K562 (cell line): ENCODE data around the gene ZFP64. TPM values are rescaled to one million over a fixed set of nuclear protein-coding genes. Genes with fewer than 3 reads are reported as not detected.
A peak's percentile ranks its signal among the peaks of the same experiment; 100 is the strongest.

Experiments
- ATAC-seq: fragments of 200-7000 bp; cut with Tn5 transposase; 3 replicates; pipeline ENCODE4 v1.9.1; 2020; ENCODE audit warnings: moderate library complexity
- BruUV-seq: library from RNA; stranded (reverse); fragments of 400-500 nt; replicated peaks from 2 replicates; lab custom pipeline; 2021; lab: Mats Ljungman, UMichigan
- CTCF ChIA-PET: fragments of 300-600 bp; formaldehyde crosslinking; extraction: SDS; loops from one replicate; lab custom pipeline; 2021; ENCODE audit warnings: low intra/inter-chr PET ratio; lab: Yijun Ruan, JAX
- POLR2A ChIA-PET: fragments of 300-600, 350-650 bp; sonication (Branson Sonifier 250); formaldehyde crosslinking; extraction: SDS; loops from one replicate; lab custom pipeline; 2021; ENCODE audit warnings: antibody characterized with exemption, inconsistent platforms; lab: Yijun Ruan, JAX
- DNase-seq, 4 experiments: peaks; one replicate each; pipeline versions ENCODE4 v3.0.0 to v3.0.0-alpha.2; 2011 to 2018; ENCODE audit warnings: low spot score in 3 of 4, mixed read lengths in 3 of 4; ENCODE audit errors: extremely low read depth in 1 of 4
- FAIRE-seq: peaks from 2 replicates; lab custom pipeline; 2011; peaks lifted over from hg19 to GRCh38; lab: Jason Lieb, UNC
- H2AFZ ChIP-seq: 2 replicates; pipeline ENCODE4 v1.6.0; 2011; ENCODE audit warnings: low read depth, low read length, control low read depth, inconsistent platforms
- H3K27ac ChIP-seq: fragments of 200-600 bp; 3 replicates; pipeline ENCODE4 v1.8.0; 2011; ENCODE audit warnings: low read depth, mild to moderate bottlenecking, control low read depth, inconsistent platforms, low read length, moderate library complexity, mixed read lengths; ENCODE audit errors: extremely low read depth
- H3K27me3 ChIP-seq, 2 experiments: fragments of 300-600 bp in 1 of 2; 2 replicates in 1 of 2; 3 replicates in 1 of 2; pipeline versions ENCODE4 v1.6.0 to v1.8.0; 2011; ENCODE audit warnings: inconsistent platforms in 2 of 2, low read length in 2 of 2, mild to moderate bottlenecking in 1 of 2, mixed read lengths in 1 of 2, moderate library complexity in 1 of 2; ENCODE audit not compliant: control insufficient read depth in 2 of 2, insufficient read depth in 2 of 2
- H3K36me3 ChIP-seq: fragments of 300-600 bp; 3 replicates; pipeline ENCODE4 v1.8.0; 2011; ENCODE audit warnings: mild to moderate bottlenecking, low read length, inconsistent platforms; ENCODE audit not compliant: control insufficient read depth, insufficient read depth
- H3K4me1 ChIP-seq, 2 experiments: fragments of 200-600 bp in 1 of 2; replicated peaks in 1 of 2; 2 replicates in 1 of 2; 3 replicates in 1 of 2; pipeline versions ENCODE4 v1.5.1 to v1.8.0; 2011; ENCODE audit warnings: inconsistent platforms in 2 of 2, low read length in 2 of 2, mild to moderate bottlenecking in 1 of 2, mixed read lengths in 1 of 2, moderate library complexity in 1 of 2; ENCODE audit not compliant: control insufficient read depth in 2 of 2, insufficient read depth in 2 of 2
- H3K4me2 ChIP-seq: 2 replicates; pipeline ENCODE4 v1.6.1; 2011; ENCODE audit warnings: low read length, control low read depth, inconsistent platforms, mixed read lengths; ENCODE audit not compliant: insufficient read depth
- H3K4me3 ChIP-seq: fragments of 200-600 bp; sonication (generic), shearing (Covaris generic); 2 replicates; pipeline ENCODE4 v1.5.1; 2016; ENCODE audit warnings: control low read depth, inconsistent platforms
- H3K79me2 ChIP-seq: fragments of 200-600 bp; 3 replicates; pipeline ENCODE4 v1.8.0; 2011; ENCODE audit warnings: low read length, inconsistent platforms; ENCODE audit not compliant: control insufficient read depth, insufficient read depth
- H3K9ac ChIP-seq, 2 experiments: 2 replicates each; pipeline versions ENCODE4 v1.6.0 to v1.6.1; 2011; ENCODE audit warnings: low read depth in 2 of 2, low read length in 2 of 2, control low read depth in 1 of 2, inconsistent platforms in 1 of 2, mild to moderate bottlenecking in 1 of 2, mixed read lengths in 1 of 2; ENCODE audit not compliant: insufficient read depth in 1 of 2
- H3K9me1 ChIP-seq: one replicate; pipeline ENCODE4 v1.6.0; 2011; ENCODE audit warnings: inconsistent platforms, mild to moderate bottlenecking, low read length, moderate library complexity; ENCODE audit not compliant: control insufficient read depth, insufficient read depth
- H3K9me3 ChIP-seq: replicated peaks from 2 replicates; pipeline ENCODE4 v1.5.1; 2011; ENCODE audit warnings: low read depth, low read length, inconsistent platforms; ENCODE audit not compliant: control insufficient read depth, insufficient read depth
- H4K20me1 ChIP-seq: replicated peaks from 2 replicates; pipeline ENCODE4 v1.6.1; 2011; ENCODE audit warnings: low read length, inconsistent platforms, mixed read lengths; ENCODE audit not compliant: control insufficient read depth, insufficient read depth
- CBX2 ChIP-seq: fragments of 200-600 bp; sonication (generic); IDR thresholded peaks from one replicate; pipeline ENCODE4 v1.6.1; 2012; ENCODE audit warnings: mild to moderate bottlenecking, low read length, inconsistent platforms; ENCODE audit not compliant: insufficient read depth, poor library complexity, severe bottlenecking
- FOXJ2 ChIP-seq: fragments of 200-800 bp; sonication (Bioruptor generic); IDR thresholded peaks from 2 replicates; pipeline ENCODE4 v1.6.1; 2016; ENCODE audit warnings: missing genetic modification characterization, missing compliant biosample characterization
- HMG20B ChIP-seq: fragments of 250-450 bp; sonication (Bioruptor Pico); IDR thresholded peaks from 2 replicates; pipeline ENCODE4 v1.5.0; 2021; ENCODE audit warnings: mild to moderate bottlenecking
- NFYB ChIP-seq: IDR thresholded peaks from 2 replicates; pipeline ENCODE4 v1.6.1; 2011; ENCODE audit warnings: mild to moderate bottlenecking, moderate library complexity; ENCODE audit not compliant: insufficient read length; ENCODE audit errors: extremely low read depth
- POLR2G ChIP-seq: fragments of 200-400 bp; formaldehyde crosslinking; IDR thresholded peaks from 2 replicates; pipeline ENCODE4 v1.6.1; 2017; ENCODE audit warnings: low read depth, mild to moderate bottlenecking, antibody characterized with exemption, low read length, moderate library complexity
- RAD21 ChIP-seq, 2 experiments: fragments of 250-450 bp in 1 of 2; fragments of 450-650 bp in 1 of 2; sonication (Bioruptor Pico) in 1 of 2; formaldehyde crosslinking in 1 of 2; IDR thresholded peaks in 1 of 2; conservative IDR thresholded peaks in 1 of 2; 2 replicates each; pipeline versions ENCODE4 v1.4.0 to v1.8.0; 2020 to 2022; ENCODE audit warnings: mild to moderate bottlenecking in 2 of 2, moderate library complexity in 1 of 2
- RBM14 ChIP-seq: fragments of 200-400 bp; formaldehyde crosslinking; IDR thresholded peaks from 2 replicates; pipeline ENCODE4 v1.6.1; 2018; ENCODE audit warnings: low read depth, mild to moderate bottlenecking, low read length, moderate library complexity, borderline replicate concordance; ENCODE audit not compliant: insufficient read depth
- SETDB1 ChIP-seq: IDR thresholded peaks from one replicate; pipeline ENCODE4 v1.6.1; 2012; ENCODE audit warnings: low read length, control low read depth, inconsistent platforms
- SIRT6 ChIP-seq: IDR thresholded peaks from one replicate; pipeline ENCODE4 v1.6.1; 2012; ENCODE audit warnings: low read depth, mild to moderate bottlenecking, control low read depth, inconsistent platforms, low read length, moderate library complexity
- SMAD1 ChIP-seq: fragments of 150-350 bp; IDR thresholded peaks from 2 replicates; pipeline ENCODE4 v1.6.1; 2014; ENCODE audit warnings: low read length, low read depth; ENCODE audit not compliant: partially characterized antibody
- TAF15 ChIP-seq: fragments of 200-400 bp; formaldehyde crosslinking; IDR thresholded peaks from 2 replicates; pipeline ENCODE4 v1.6.1; 2017; ENCODE audit warnings: mild to moderate bottlenecking, low read depth, low read length, moderate library complexity
- TARDBP ChIP-seq: fragments of 450-650 bp; IDR thresholded peaks from 2 replicates; pipeline ENCODE4 v1.6.1; 2016
- TEAD1 ChIP-seq, 2 experiments: fragments of 450-650 bp in 1 of 2; sonication (generic) in 1 of 2; formaldehyde crosslinking; IDR thresholded peaks; 2 replicates each; pipeline versions ENCODE4 v1.4.0 to v1.8.0; 2020 to 2022; ENCODE audit warnings: mild to moderate bottlenecking in 2 of 2, missing genetic modification reagents in 1 of 2
- ZKSCAN3 ChIP-seq: fragments of 250-450 bp; sonication (Bioruptor Pico); IDR thresholded peaks from 2 replicates; pipeline ENCODE4 v1.4.0; 2020
- ZNF143 ChIP-seq: sonication (generic); formaldehyde crosslinking; IDR thresholded peaks from 2 replicates; pipeline ENCODE4 v1.9.0; 2022; ENCODE audit warnings: mild to moderate bottlenecking, missing genetic modification reagents
- ZNF263 ChIP-seq: sonication (generic); formaldehyde crosslinking; IDR thresholded peaks from 2 replicates; pipeline ENCODE4 v1.8.0; 2022; ENCODE audit warnings: mild to moderate bottlenecking, missing genetic modification reagents, borderline replicate concordance
- WGBS: fragments of 100-300 bp; shearing (Covaris generic); methylation state at CpG from one replicate; pipeline ENCODE4 v1.1.6; 2016; ENCODE audit warnings: low coverage, mixed read lengths; ENCODE audit not compliant: insufficient coverage; ENCODE audit errors: missing lambda C conversion rate; 5-methylcytosine and 5-hydroxymethylcytosine counted together
- in situ Hi-C: fragments of 300-500 bp; cut with MboI; formaldehyde crosslinking; loops from 4 replicates; pipeline ENCODE4 v1.15.0; 2018; ENCODE audit warnings: inconsistent platforms, mixed read lengths
- intact Hi-C: fragments of 100-400 bp; cut with micrococcal nuclease; formaldehyde crosslinking; loops from 2 replicates; pipeline ENCODE4 v1.14.2; 2022
- polyA plus RNA-seq, 8 experiments: library from polyadenylated mRNA; depleted of rRNA in 4 of 8; stranded (reverse) in 5 of 8; unstranded in 3 of 8; fragments of >200 nt; fragmentation: Nextera tagmentation in 2 of 8; fragmentation: Illumina TruSeq in 1 of 8; extraction: Ambion mirVana in 2 of 8; extraction: Trizol in 1 of 8; gene quantifications; 2 replicates each; pipeline versions ENCODE4 v1.2.1 to v1.2.3, GENCODE V29; 2011 to 2014; ENCODE audit warnings: inconsistent platforms in 1 of 8, missing spikeins in 1 of 8
- total RNA-seq, 7 experiments: library from RNA; depleted of rRNA in 6 of 7; stranded (reverse); fragments of >200 nt in 6 of 7; fragmentation: Illumina TruSeq in 2 of 7; extraction: Trizol in 2 of 7; gene quantifications; 2 replicates each; pipeline versions ENCODE4 v1.2.1 to v1.2.3, GENCODE V29; 2011 to 2021; ENCODE audit warnings: low replicate concordance in 1 of 7
- TF ChIP-seq, protein P1 (sequence below): sonication (generic); formaldehyde crosslinking; IDR thresholded peaks from 2 replicates; pipeline ENCODE4 v1.8.1; 2022; ENCODE audit warnings: missing genetic modification reagents
- TF ChIP-seq, protein P2 (sequence below): IDR thresholded peaks from 3 replicates; pipeline ENCODE4 v1.6.1; 2011; ENCODE audit warnings: borderline replicate concordance, mild to moderate bottlenecking; ENCODE audit not compliant: insufficient read length, insufficient read depth
- TF ChIP-seq, protein P3 (sequence below): IDR thresholded peaks from 2 replicates; pipeline ENCODE4 v1.6.1; 2011; ENCODE audit not compliant: insufficient read length; ENCODE audit errors: extremely low read depth

ZFP64 gene
- total and polyA plus RNA-seq, 9 of the 15 experiments (the other 6 are each of a cell fraction or from before 2014, with no cell fraction given): 1.4 to 13.4 (median 7.0) TPM

DNA sequence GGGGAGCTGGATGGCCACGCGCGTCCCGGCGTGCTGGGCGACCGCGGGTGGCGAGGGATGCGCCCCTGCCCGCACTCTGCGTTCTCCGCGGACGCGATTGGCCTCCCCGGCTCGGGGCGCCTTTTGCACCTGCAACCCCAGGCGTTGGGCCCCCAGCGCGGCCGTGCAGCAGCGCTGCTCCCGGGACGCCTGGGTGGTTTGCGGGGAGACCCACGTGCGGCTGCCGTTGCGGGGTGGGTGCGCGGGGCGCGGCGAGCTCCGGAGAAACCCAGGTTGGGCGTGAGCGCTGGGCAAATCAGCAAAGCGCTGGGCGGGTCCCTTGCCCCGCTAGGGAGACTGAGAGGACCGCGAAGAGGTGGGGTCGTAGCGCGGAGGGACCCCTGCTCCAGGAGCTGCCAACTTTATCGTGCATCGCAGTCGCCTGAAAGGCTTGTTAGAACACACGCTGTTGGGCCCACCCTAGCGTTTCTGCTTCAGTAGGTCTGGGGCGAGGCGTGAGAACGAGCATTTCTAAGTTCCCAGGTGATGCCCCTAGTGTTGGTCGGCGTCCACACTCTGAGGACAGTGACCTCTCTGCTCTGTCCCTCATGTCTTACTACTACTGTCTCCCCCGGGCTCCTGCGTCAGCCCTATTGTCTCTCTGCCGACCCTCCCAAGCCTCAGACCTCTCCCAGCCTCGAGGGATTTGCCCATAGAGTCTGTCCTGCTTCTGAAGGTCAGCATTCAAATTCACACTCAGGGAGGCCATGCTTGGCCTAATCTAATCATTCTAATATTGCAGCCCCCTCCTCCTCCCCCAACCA is 538 bp upstream of the ZFP64 start:
- H3K9me3 ChIP-seq: no peaks in the 10 kb centered on the region
- H3K9ac ChIP-seq: peak overlapping the region; percentile 70 to 96
- peak; percentile 58 to 82 (median 64) for DNase-seq
- H4K20me1 ChIP-seq: no peaks in the 10 kb centered on the region
- H3K4me1 ChIP-seq: peaks cover 5 to 18% of the 10 kb centered on the region in 2 experiments; a peak in 4 of 5 replicates
- TSS peak; percentile 82 for BruUV-seq
- peak overlapping the region; percentile 96 for H2AFZ ChIP-seq
- H3K27ac ChIP-seq: peak overlapping the region; percentile 79
- CTCF ChIA-PET: no interaction called here
- H3K79me2 ChIP-seq: peaks cover 22% of the 10 kb centered on the region
- in situ Hi-C loops (no loop called here), intact Hi-C loops (no loop called here)
- H3K27me3 ChIP-seq: no peaks in the 10 kb centered on the region
- peak overlapping the region; percentile 67 for H3K4me3 ChIP-seq
- no peaks in the 10 kb centered on the region for H3K9me1 ChIP-seq
- peak; percentile 82 for FAIRE-seq
- POLR2A ChIA-PET: interaction anchor here (0.5 to 1.8 kb wide), 6 partner anchors 18 to 1233 kb away, joined by 3 to 6 read pairs (median 3); partner anchors contain the start of gene MOCS3
- peak overlapping the region; percentile 96 for H3K4me2 ChIP-seq
- WGBS: under 1% methylated on average over 49 of the region's 61 CpGs
- peak; percentile 91 for ATAC-seq
- H3K36me3 ChIP-seq: no peaks in the 10 kb centered on the region
- TF ChIP-seq NFYB (no peak), ZNF143 (CRISPR knock-in tag) (no peak), TEAD1 (CRISPR knock-in tag; IDR thresholded peaks at IDR 0.05) (no peak), RBM14 (no peak), ZNF263 (CRISPR knock-in tag) (no peak), HMG20B (no peak), FOXJ2 (tag) (no peak), POLR2G (peak; percentile 67), SIRT6 (no peak), CBX2 (no peak), SMAD1 (no peak), TAF15 (no peak), RAD21 (CRISPR knock-in tag; conservative IDR thresholded peaks at IDR 0.05 in 1 of 2, IDR thresholded peaks at IDR 0.05 in 1 of 2) (no peak), SETDB1 (no peak), TARDBP (no peak), ZKSCAN3 (CRISPR knock-in tag) (no peak)
- TF ChIP-seq, protein P1, sequence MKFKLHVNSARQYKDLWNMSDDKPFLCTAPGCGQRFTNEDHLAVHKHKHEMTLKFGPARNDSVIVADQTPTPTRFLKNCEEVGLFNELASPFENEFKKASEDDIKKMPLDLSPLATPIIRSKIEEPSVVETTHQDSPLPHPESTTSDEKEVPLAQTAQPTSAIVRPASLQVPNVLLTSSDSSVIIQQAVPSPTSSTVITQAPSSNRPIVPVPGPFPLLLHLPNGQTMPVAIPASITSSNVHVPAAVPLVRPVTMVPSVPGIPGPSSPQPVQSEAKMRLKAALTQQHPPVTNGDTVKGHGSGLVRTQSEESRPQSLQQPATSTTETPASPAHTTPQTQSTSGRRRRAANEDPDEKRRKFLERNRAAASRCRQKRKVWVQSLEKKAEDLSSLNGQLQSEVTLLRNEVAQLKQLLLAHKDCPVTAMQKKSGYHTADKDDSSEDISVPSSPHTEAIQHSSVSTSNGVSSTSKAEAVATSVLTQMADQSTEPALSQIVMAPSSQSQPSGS: no peak
- TF ChIP-seq, protein P2, sequence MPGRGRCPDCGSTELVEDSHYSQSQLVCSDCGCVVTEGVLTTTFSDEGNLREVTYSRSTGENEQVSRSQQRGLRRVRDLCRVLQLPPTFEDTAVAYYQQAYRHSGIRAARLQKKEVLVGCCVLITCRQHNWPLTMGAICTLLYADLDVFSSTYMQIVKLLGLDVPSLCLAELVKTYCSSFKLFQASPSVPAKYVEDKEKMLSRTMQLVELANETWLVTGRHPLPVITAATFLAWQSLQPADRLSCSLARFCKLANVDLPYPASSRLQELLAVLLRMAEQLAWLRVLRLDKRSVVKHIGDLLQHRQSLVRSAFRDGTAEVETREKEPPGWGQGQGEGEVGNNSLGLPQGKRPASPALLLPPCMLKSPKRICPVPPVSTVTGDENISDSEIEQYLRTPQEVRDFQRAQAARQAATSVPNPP: no peak
- TF ChIP-seq, protein P3, sequence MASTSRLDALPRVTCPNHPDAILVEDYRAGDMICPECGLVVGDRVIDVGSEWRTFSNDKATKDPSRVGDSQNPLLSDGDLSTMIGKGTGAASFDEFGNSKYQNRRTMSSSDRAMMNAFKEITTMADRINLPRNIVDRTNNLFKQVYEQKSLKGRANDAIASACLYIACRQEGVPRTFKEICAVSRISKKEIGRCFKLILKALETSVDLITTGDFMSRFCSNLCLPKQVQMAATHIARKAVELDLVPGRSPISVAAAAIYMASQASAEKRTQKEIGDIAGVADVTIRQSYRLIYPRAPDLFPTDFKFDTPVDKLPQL: no peak
